K562 treated with DMSO at 1 percent for 4 hours (cell line): ENCODE results near the gene TMEM37. TPM values are rescaled to one million over a fixed set of nuclear protein-coding genes. Genes with fewer than 3 reads are reported as not detected.

Experiments
- total RNA-seq: library from RNA; unstranded; fragments of 300-600 nt; gene quantifications from 2 replicates; pipeline ENCODE4 v1.2.3, GENCODE V29; 2022; ENCODE audit not compliant: insufficient read depth

TMEM37 gene, protein sequence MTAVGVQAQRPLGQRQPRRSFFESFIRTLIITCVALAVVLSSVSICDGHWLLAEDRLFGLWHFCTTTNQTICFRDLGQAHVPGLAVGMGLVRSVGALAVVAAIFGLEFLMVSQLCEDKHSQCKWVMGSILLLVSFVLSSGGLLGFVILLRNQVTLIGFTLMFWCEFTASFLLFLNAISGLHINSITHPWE
- total RNA-seq: not detected in 2 replicates

DNA sequence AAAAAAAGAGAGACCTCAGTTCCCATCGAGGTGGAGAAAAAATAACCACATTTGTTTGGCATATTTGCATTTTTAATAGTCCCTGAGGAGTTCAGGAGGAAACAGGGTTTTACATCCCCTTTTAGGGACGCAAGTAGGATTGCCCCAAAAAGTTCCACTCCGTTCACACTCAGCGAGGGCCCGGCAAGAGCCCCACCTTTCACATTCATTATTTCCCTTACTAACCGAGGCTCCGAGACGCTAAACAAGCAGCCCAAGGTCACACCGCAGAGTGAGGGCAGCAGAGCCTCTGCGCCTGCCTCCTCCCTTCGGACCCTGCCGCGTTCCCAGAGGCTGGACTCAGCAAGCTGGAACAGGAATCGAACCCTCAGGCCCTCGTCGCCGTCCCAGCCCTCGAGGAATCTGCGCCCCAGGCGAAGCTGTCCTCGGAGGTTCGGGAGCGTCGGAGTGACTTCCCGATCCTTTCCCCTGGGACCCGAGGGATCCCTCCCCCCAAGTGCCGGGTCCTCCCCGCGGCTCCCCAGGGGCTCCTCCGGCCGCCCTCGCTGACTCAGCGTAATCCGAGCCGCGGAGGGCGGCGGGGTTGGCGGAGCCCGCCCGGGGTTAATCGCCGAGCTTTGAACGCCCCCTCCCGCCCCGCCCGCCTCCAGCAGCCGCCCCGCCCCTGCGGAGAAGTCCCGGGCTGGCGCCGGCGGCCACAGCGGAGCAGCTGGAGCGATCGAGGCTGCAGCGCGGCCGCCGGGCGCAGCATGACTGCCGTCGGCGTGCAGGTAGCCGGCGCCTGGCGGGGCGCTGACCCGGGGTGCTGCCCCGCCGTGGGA, at the start of gene TMEM37:
Gene TMEM37 (plus strand): TSS at position 700 of the 821 bp plus-strand sequence. CDS start 50 bp downstream, at position 750.

Other genes starting within 250 kb of the TMEM37 start
- 3.9 and 5.3 TPM in 2 replicates for gene STEAP3, start 208.0 kb upstream of the TMEM37 start, total RNA-seq
- gene C2orf76, start 65.0 kb upstream of the TMEM37 start, total RNA-seq: 3.7 and 4.3 TPM in 2 replicates
- gene DBI, start 64.9 kb upstream of the TMEM37 start, total RNA-seq: 50.1 and 92.5 TPM in 2 replicates
- gene SCTR, start 92.6 kb downstream of the TMEM37 start, total RNA-seq: not detected in 2 replicates
- not detected in 2 replicates for gene CFAP221, start 112.6 kb downstream of the TMEM37 start, total RNA-seq
- gene TMEM177, start 247.3 kb downstream of the TMEM37 start, total RNA-seq: 6.8 and 9.7 TPM in 2 replicates